Astrocyte of the spinal cord (primary cell): ENCODE measurements around the gene ME3.

ENCODE experiments used
- DNase-seq: peaks from one replicate; pipeline ENCODE4 v3.0.0; 2011; ENCODE audit warnings: low read depth, low spot score
- H3K4me3 ChIP-seq: 2 replicates; pipeline ENCODE4 v1.5.1; 2011; ENCODE audit warnings: low read depth, mild to moderate bottlenecking, low read length, moderate library complexity
- in situ Hi-C: cut with HindIII; loops from 2 replicates; pipeline ENCODE4 v1.10.0; 2017; ENCODE audit warnings: low sequenced_read_pairs
- TF ChIP-seq, protein P1 (sequence below): IDR thresholded peaks from 2 replicates; pipeline ENCODE4 v1.5.1; 2012; ENCODE audit warnings: low read depth, mild to moderate bottlenecking, low read length, inconsistent platforms

Gene ME3

DNA sequence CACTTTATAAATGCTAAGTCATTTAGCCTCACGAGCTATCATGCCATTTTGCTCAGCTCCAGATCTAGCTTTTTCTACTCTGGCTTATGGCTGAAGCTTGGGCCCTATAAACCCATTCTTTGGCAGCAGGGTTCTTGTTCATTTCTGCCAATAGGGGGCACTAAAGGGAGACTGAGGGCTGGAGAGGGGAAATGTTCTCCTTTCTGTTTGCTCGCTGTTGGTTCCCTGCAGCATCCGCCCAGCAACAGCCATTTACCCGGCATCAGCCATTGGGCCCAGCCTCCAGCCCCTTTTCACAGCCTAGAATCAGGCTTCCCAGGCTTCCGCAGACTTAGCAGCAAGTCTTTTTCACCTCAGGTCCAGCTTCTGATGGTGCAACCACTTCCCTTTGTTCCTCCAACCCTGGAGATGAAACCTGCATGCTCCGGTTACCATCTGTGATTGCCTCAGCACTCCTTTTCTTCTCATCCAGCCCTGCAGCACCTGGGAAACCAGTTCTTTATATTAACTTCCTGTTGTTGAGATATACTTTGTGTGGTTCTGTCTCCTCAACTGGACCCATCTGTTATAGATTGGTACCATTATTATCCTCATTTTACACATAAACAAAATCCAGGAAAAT is 4.2 kb upstream of the ME3 start:
- in situ Hi-C loops: no loop called here
- TF ChIP-seq, protein P1, sequence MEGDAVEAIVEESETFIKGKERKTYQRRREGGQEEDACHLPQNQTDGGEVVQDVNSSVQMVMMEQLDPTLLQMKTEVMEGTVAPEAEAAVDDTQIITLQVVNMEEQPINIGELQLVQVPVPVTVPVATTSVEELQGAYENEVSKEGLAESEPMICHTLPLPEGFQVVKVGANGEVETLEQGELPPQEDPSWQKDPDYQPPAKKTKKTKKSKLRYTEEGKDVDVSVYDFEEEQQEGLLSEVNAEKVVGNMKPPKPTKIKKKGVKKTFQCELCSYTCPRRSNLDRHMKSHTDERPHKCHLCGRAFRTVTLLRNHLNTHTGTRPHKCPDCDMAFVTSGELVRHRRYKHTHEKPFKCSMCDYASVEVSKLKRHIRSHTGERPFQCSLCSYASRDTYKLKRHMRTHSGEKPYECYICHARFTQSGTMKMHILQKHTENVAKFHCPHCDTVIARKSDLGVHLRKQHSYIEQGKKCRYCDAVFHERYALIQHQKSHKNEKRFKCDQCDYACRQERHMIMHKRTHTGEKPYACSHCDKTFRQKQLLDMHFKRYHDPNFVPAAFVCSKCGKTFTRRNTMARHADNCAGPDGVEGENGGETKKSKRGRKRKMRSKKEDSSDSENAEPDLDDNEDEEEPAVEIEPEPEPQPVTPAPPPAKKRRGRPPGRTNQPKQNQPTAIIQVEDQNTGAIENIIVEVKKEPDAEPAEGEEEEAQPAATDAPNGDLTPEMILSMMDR: peak; percentile 35
- DNase-seq: no peak
- no peak overlapping the region for H3K4me3 ChIP-seq

DNA sequence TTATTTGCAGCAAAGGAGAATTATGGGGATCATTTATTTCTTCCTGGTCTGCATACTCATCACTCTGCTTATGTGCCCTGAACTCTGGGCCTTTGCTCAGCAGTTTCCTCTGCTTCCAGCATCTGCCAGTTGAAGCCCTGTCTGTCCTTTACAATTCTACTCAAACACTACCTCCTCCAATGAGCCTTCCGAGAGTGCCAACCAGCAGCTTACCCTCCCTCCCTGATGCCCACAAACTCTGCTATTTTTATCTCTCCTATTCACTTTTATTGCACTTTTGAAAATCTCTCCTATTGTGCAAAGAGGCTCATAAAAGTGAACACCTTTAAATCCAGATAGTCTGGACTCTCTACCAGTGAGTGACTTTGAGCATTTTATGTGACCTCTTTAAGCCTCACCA is 3.6 kb upstream of the ME3 start:
- DNase-seq: no peak
- in situ Hi-C loops: no loop called here
- no peak overlapping the region for H3K4me3 ChIP-seq
- TF ChIP-seq, protein P1: no peak

DNA sequence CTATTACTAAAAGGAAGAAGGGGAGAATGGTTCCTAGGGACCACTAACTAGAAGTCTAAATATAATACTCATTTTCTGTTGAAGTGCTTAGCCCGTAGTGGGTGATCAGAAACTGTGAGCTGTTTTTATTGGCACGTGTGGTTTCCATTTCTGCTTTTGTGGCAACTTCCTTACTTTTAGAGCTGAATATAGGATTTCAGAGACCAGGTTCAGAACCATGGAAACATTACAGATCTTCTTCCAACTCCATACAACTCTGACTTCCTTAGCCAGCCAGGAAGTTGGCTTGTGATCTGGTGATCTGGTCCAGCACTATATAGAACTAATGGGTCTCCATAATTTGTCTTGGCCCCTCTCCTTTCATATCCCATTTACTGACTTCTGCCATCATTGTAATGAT is 2.6 kb upstream of the ME3 start:
- in situ Hi-C loops: no loop called here
- no peak overlapping the region for H3K4me3 ChIP-seq
- TF ChIP-seq, protein P1: no peak
- no peak for DNase-seq

DNA sequence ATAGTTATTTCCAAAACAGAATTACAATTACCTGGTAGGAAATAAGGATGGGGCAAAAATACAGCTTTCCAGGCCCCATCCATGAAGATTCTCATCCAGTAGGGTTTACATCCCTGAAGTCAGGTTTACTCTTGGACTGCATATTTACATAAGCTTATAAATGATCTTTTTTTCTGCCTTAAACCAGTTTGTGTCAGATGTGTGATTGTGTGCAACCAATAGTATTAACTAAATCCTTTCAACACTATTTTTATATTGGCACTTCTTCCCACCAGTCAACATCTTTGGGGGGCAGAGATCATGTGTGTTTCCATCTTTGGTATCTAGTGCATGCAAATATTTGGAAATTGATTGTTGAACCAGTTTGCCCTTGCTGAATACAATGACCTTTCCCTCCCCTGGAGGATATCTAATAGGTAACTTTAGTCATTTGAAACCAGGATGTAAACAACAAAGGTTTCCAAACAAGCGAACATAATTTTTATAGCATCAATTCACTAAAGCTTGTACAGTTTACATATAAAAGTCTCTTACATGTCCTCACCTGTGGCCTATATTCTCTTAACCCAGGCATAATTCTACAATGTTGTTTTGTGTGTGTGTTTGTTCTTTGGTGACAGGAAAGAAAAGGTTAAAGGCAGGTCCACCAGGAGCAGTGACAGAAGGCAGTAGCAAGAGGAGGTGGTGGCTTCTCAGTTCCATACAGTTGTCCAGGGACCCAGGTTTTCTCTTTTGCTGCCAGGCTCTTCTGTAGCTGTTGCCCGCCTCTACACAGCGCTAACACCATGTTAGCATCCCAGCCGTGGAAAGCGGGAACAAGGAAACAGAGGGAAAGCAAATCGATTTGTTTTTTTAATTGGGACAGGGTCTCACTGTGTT is 1.7 kb upstream of the ME3 start:
- in situ Hi-C loops: no loop called here
- TF ChIP-seq, protein P1: no peak
- no peak overlapping the region for H3K4me3 ChIP-seq
- DNase-seq: no peak

DNA sequence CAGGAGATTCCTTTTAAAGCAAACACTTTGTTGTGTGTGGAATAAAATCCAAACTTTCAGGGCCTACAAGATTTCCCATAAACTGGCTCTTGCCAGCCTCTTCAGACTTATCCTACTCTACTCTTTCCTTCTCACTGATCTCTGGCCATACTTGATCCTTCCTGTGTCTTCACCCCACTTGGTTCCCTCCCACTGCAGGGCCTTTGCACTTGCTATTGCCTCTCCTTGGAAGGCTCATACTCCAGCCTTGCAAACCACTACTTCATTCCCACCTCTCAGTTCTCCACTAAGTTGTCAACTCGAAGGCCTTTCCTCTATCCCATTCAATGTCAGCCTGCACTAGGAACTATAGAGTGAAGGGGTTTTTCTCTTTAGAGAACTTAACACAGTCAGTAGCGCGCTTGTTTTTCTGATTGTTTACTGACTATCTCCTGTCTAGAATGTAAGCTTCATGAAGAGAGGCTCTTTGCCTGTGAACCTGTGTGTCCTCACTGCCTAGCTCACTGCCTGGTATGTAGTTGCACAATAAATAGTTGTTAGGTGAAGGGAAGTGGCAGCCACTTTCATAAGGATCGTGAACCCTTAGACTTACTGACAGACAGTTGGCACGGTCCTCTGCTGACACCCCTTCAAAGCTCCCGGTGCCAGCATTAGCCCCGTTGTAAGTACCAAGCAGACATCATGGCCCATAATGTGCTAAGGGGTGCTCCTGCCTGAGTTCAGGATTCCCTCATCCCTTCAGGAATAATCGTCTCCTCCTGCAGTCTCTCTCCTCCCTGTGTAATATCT is 833 bp upstream of the ME3 start:
- DNase-seq: no peak
- no peak overlapping the region for H3K4me3 ChIP-seq
- in situ Hi-C loops: no loop called here
- TF ChIP-seq, protein P1: no peak

DNA sequence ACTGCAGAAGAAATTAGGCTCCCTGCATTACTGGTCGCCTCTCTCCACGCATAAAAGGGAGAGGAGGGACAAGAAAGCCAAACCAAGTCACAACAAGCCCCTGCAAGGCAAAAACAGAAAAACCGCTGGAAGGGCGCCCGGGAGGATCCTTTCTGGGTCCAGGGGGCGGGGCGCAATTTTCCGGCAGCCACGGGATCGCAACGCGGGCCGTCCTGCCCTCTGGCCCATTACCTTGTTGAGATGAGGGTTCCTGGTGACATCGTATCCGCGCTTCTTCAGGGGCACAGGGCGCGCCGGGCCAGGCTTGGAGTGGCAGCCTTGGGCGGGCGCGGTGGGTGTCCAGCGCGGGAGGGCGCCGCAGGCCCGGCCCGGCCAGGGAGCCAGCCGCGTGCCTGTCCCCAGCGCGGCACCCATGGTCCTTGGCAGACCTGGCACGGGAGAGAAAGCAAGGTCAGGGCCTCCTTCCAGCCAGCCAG is 847 bp downstream of the ME3 start:
- peak overlapping the region; percentile 64 for H3K4me3 ChIP-seq
- DNase-seq: peak; percentile 33
- in situ Hi-C loops: no loop called here
- TF ChIP-seq, protein P1: no peak
